CD4-positive, alpha-beta T cell (primary cell): Measurements from ENCODE around the gene ARPP21. TPM values are rescaled to one million over a fixed set of nuclear protein-coding genes. Genes with fewer than 3 reads are reported as not detected.

Source experiments
- ATAC-seq: fragments of 200-7000 bp; cut with Tn5 transposase; one replicate; pipeline ENCODE4 v1.10.0; 2022; ENCODE audit warnings: mild to moderate bottlenecking; ENCODE audit not compliant: poor library complexity
- CTCF ChIA-PET: fragments of 350-600 bp; sonication (Branson Sonifier 250); formaldehyde crosslinking; loops from one replicate; lab custom pipeline; 2021; ENCODE audit warnings: antibody characterized with exemption, inconsistent platforms; lab: Charles Lee
- POLR2A ChIA-PET: fragments of 350-600 bp; sonication (Branson Sonifier 250); formaldehyde crosslinking; loops from one replicate; lab custom pipeline; 2021; ENCODE audit warnings: antibody characterized with exemption, inconsistent platforms; lab: Charles Lee
- DNase-seq, 14 experiments: peaks; one replicate each; pipeline ENCODE4 v3.0.0-alpha.2; 2013 to 2020; ENCODE audit warnings: mixed read lengths in 2 of 14
- H3K27ac ChIP-seq, 2 donors: one replicate each; pipeline versions ENCODE4 v1.5.1 to v1.7.0; 2013; ENCODE audit warnings: low read length in 2 of 2, low read depth in 1 of 2, mild to moderate bottlenecking in 1 of 2
- H3K27me3 ChIP-seq, 2 experiments: 1 replicate in 1 of 2; 2 replicates in 1 of 2; pipeline versions ENCODE4 v1.6.1 to v1.7.0; 2013; ENCODE audit warnings: low read length in 2 of 2, control low read depth in 1 of 2, mild to moderate bottlenecking in 1 of 2, moderate library complexity in 1 of 2; ENCODE audit not compliant: insufficient read depth in 2 of 2, control insufficient read depth in 1 of 2
- H3K36me3 ChIP-seq: one replicate; pipeline ENCODE4 v1.6.1; 2013; ENCODE audit warnings: low read length, control low read depth; ENCODE audit not compliant: insufficient read depth
- H3K4me1 ChIP-seq: one replicate; pipeline ENCODE4 v1.6.1; 2013; ENCODE audit warnings: low read length, control low read depth; ENCODE audit not compliant: insufficient read depth
- H3K4me3 ChIP-seq: one replicate; pipeline ENCODE4 v1.5.1; 2013; ENCODE audit warnings: mild to moderate bottlenecking, low read length, moderate library complexity
- H3K9me3 ChIP-seq, 2 experiments: 1 replicate in 1 of 2; 2 replicates in 1 of 2; pipeline versions ENCODE4 v1.6.1 to v1.7.0; 2013; ENCODE audit warnings: low read length in 2 of 2, mild to moderate bottlenecking in 2 of 2, control low read depth in 1 of 2, moderate library complexity in 1 of 2; ENCODE audit not compliant: control insufficient read depth in 1 of 2, insufficient read depth in 1 of 2
- H3K27ac Mint-ChIP-seq: one replicate; pipeline ENCODE4 v1.8.0; 2020; ENCODE audit warnings: mixed read lengths
- H3K27me3 Mint-ChIP-seq: one replicate; pipeline ENCODE4 v1.8.0; 2021; ENCODE audit warnings: mixed read lengths
- H3K36me3 Mint-ChIP-seq: one replicate; pipeline ENCODE4 v1.8.0; 2021; ENCODE audit warnings: low read depth, mixed read lengths
- H3K4me1 Mint-ChIP-seq: one replicate; pipeline ENCODE4 v1.8.0; 2021; ENCODE audit warnings: low read depth, mixed read lengths
- H3K4me3 Mint-ChIP-seq: one replicate; pipeline ENCODE4 v1.8.0; 2020; ENCODE audit warnings: mild to moderate bottlenecking, mixed read lengths
- H3K9me3 Mint-ChIP-seq: one replicate; pipeline ENCODE4 v1.8.0; 2020; ENCODE audit warnings: mixed read lengths
- intact Hi-C, 2 experiments: fragments of 100-400 bp; cut with DNase I in 1 of 2; cut with micrococcal nuclease in 1 of 2; formaldehyde crosslinking; loops; one replicate each; pipeline versions ENCODE4 v1.15.1 to v1.9.0; 2023 to 2025; cut with DNase I, micrococcal nuclease
- total RNA-seq, 174 experiments: library from RNA in 2 of 174; stranded (reverse) in 2 of 174; gene quantifications; one replicate each; pipeline ENCODE4 v1.2.3 and lab custom pipeline; 2021 to 2026
- TF ChIP-seq, protein P1 (sequence below): fragments of 200-600 bp; IDR thresholded peaks from one replicate; pipeline ENCODE4 v1.8.0; 2022; ENCODE audit warnings: antibody characterized with exemption, mild to moderate bottlenecking

ARPP21 gene
- total RNA-seq, 2 experiments from 2014 or later = not detected

DNA sequence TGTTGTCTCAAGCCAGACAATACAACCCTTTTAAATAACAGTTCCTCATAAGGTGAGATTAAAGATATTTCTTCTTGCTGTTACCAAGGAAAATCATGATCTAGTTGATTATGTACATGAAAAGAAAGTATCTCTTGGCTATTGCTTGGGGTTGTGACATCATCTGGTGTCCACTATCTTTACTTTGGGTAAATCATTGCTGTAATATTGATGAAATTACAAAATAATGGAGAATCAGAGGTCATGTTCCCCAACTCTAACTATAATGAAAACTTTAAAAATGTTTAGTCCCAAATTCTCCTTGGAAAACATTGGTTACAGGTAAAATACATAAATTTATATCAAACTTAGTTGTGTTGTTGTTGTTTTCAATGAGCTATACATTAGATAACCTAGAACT, 142.2 kb downstream of the ARPP21 start:
- ChIA-PET CTCF (no interaction called here), POLR2A (no interaction called here)
- Histone ChIP-seq H3K36me3 (no peaks in the 10 kb centered on the region), H3K27ac (no peak overlapping the region), H3K4me1 (no peaks in the 10 kb centered on the region), H3K4me3 (no peak overlapping the region), H3K27me3 (no peaks in the 10 kb centered on the region), H3K9me3 (no peaks in the 10 kb centered on the region)
- Mint-ChIP-seq H3K27me3 (no peaks in the 10 kb centered on the region), H3K4me1 (no peaks in the 10 kb centered on the region), H3K36me3 (no peaks in the 10 kb centered on the region), H3K4me3 (no peak overlapping the region), H3K9me3 (no peaks in the 10 kb centered on the region), H3K27ac (no peak overlapping the region)
- ATAC-seq (no peak), DNase-seq (no peak)
- TF ChIP-seq, protein P1, sequence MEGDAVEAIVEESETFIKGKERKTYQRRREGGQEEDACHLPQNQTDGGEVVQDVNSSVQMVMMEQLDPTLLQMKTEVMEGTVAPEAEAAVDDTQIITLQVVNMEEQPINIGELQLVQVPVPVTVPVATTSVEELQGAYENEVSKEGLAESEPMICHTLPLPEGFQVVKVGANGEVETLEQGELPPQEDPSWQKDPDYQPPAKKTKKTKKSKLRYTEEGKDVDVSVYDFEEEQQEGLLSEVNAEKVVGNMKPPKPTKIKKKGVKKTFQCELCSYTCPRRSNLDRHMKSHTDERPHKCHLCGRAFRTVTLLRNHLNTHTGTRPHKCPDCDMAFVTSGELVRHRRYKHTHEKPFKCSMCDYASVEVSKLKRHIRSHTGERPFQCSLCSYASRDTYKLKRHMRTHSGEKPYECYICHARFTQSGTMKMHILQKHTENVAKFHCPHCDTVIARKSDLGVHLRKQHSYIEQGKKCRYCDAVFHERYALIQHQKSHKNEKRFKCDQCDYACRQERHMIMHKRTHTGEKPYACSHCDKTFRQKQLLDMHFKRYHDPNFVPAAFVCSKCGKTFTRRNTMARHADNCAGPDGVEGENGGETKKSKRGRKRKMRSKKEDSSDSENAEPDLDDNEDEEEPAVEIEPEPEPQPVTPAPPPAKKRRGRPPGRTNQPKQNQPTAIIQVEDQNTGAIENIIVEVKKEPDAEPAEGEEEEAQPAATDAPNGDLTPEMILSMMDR = no peak
- intact Hi-C loops = no loop called here

DNA sequence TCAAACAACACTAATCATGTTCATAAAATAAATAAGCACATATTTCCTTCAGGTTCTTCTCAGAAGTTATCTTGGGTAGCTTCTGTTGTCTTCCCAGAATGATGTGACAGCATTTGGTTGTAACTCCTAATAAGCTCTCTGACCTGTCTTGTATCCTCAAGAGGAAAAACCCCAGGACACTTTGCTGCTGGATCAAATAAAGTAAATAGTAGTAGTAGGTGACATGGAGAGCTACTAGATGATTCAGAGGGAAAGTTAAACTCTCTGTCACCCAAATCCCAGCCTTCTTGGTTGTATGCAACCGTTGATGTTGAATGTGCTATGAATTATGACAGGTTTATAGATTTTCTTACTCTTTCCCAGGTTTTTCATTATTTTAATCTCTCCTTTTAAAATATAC, 143.0 kb downstream of the ARPP21 start:
- DNase-seq (no peak), ATAC-seq (no peak)
- Mint-ChIP-seq H3K4me3 (no peak overlapping the region), H3K4me1 (no peaks in the 10 kb centered on the region), H3K9me3 (no peaks in the 10 kb centered on the region), H3K27ac (no peak overlapping the region), H3K36me3 (no peaks in the 10 kb centered on the region), H3K27me3 (no peaks in the 10 kb centered on the region)
- intact Hi-C loops = no loop called here
- Histone ChIP-seq H3K27me3 (no peaks in the 10 kb centered on the region), H3K27ac (no peak overlapping the region), H3K4me1 (no peaks in the 10 kb centered on the region), H3K9me3 (no peaks in the 10 kb centered on the region), H3K36me3 (no peaks in the 10 kb centered on the region), H3K4me3 (no peak overlapping the region)
- TF ChIP-seq, protein P1 = no peak
- ChIA-PET CTCF (no interaction called here), POLR2A (no interaction called here)

DNA sequence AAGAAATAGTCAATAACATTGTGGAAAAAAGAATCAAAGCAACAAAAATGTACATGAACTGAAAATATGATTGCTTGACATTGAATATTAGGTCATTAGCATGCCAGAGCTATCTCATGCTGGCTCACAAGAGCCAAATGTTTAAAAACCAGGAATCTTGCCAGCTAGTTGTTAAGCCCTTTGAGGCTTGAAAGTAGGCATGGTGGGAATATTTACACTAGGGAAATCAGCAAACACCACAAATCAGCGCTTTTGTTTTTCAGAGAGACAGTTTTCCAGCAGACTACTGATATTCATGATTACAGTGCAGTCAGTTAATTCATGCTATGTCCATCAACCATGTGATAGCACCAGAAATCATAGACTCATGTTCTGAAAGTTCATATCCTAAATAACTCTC, 144.8 kb downstream of the ARPP21 start:
- ATAC-seq = no peak
- POLR2A ChIA-PET = no interaction called here
- no peaks in the 10 kb centered on the region for H3K27me3 ChIP-seq
- no peak overlapping the region for H3K4me3 ChIP-seq
- no peaks in the 10 kb centered on the region for H3K36me3 Mint-ChIP-seq
- no peaks in the 10 kb centered on the region for H3K4me1 ChIP-seq
- H3K9me3 ChIP-seq = no peaks in the 10 kb centered on the region
- no peak overlapping the region for H3K27ac ChIP-seq
- no peak for DNase-seq
- no peak overlapping the region for H3K4me3 Mint-ChIP-seq
- intact Hi-C loops = no loop called here
- H3K9me3 Mint-ChIP-seq = no peaks in the 10 kb centered on the region
- no peaks in the 10 kb centered on the region for H3K4me1 Mint-ChIP-seq
- CTCF ChIA-PET = interaction anchor here (0.9 kb wide), 1 partner anchor 9 kb away, joined by 3 read pairs; no protein-coding TSS in a partner anchor
- H3K27me3 Mint-ChIP-seq = no peaks in the 10 kb centered on the region
- no peaks in the 10 kb centered on the region for H3K36me3 ChIP-seq
- TF ChIP-seq, protein P1 = no peak
- H3K27ac Mint-ChIP-seq = no peak overlapping the region
